GM08714 (cell line): ENCODE results near the gene TRUB2.

ENCODE experiments used
- H3K4me3 ChIP-seq: fragments of 200-500 bp; sonication (Bioruptor generic); 2 replicates; pipeline ENCODE4 v1.5.1; 2014; ENCODE audit warnings: mild to moderate bottlenecking, low read length, inconsistent platforms
- ZNF274 ChIP-seq: IDR thresholded peaks from 2 replicates; pipeline ENCODE4 v1.6.1; 2012; ENCODE audit warnings: mild to moderate bottlenecking, low read depth, low read length

Gene TRUB2, protein sequence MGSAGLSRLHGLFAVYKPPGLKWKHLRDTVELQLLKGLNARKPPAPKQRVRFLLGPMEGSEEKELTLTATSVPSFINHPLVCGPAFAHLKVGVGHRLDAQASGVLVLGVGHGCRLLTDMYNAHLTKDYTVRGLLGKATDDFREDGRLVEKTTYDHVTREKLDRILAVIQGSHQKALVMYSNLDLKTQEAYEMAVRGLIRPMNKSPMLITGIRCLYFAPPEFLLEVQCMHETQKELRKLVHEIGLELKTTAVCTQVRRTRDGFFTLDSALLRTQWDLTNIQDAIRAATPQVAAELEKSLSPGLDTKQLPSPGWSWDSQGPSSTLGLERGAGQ

GRCh38 chr9:128322404-128323211 lies at the start of gene TRUB2, which contains the start of gene COQ4:
Gene TRUB2 (minus strand): TSS chr9:128322447. CDS start chr9:128322408, 39 bp downstream.
Gene COQ4 (plus strand): TSS chr9:128322839. CDS start chr9:128322859, 20 bp downstream.
- peak within 1 kb of the TSS; percentile 91 for H3K4me3 ChIP-seq
- no peak for TF ChIP-seq ZNF274

GRCh38 chr9:128371630-128372117 lies 49.4 kb upstream of the TRUB2 start:
- H3K4me3 ChIP-seq = peak overlapping the region; percentile 85
- TF ChIP-seq ZNF274 = no peak

DNA sequence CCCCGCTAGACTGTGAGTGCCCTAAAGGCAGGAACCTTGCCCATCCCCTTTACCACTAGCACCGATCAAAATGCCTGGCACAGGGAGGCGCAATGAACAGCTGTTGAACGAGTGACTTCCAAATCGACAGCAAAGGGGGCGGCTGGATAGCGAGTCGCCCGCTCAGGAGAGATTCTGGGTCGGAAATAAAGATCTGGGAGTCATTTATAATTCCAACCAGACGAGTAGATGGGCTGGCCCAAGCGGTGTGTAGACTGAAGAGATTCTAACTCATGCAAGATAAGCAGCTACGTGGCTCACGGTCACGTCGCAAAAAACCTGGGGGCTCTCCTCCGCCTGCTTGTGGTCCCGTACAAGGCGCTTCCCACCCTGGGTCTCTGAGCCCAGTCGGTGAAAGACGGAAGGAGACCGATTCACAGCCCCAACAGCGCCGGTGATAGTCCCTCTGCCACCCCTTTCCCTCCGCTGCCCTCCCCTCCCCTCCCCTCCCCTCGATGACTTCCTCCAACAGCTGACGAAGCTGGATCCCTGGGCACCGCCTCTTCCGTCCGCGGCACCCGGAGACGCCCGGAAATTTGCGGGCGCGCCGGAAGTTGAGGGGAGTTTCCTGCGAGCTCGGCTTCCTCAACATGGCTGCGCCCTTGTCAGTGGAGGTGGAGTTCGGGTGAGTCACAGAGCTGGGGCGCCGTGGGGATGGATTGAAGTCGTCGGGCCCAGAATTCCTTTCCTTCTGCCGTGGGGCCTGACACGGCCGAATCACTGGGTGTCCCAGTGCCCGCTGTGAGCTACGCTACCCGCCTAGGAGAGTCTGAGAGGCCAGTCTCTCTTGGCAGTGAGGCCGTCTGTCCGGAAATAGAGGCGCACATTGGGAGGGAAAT lies 48.7 kb upstream of the TRUB2 start, which contains the start of gene URM1:
TSS of gene URM1 (plus strand) at position 623 of the 878 bp plus-strand sequence. CDS start at position 630, 7 bp downstream.
- peak within 1 kb of the TSS; percentile 85 for H3K4me3 ChIP-seq
- no peak for TF ChIP-seq ZNF274

DNA sequence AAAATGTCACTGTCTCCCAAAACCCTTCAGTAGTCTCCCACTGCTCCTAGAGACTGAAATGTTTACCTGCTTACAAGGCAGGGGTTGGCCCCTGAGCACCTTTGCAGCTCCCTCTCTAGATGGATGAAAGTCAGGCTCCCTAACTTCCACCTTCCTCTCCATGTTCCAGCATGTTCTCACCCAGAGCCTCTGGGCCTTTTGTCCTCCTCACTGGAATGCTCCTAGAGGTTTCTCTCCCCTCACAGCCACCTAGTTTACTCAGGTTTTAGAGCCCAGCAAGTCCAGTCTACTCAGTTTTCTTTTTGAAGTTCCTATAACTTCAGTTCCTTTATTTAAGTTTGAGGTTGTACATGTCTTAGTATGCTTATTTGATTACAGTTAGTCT lies 48.1 kb upstream of the TRUB2 start:
- peak overlapping the region; percentile 69 for H3K4me3 ChIP-seq
- TF ChIP-seq ZNF274 = no peak

DNA sequence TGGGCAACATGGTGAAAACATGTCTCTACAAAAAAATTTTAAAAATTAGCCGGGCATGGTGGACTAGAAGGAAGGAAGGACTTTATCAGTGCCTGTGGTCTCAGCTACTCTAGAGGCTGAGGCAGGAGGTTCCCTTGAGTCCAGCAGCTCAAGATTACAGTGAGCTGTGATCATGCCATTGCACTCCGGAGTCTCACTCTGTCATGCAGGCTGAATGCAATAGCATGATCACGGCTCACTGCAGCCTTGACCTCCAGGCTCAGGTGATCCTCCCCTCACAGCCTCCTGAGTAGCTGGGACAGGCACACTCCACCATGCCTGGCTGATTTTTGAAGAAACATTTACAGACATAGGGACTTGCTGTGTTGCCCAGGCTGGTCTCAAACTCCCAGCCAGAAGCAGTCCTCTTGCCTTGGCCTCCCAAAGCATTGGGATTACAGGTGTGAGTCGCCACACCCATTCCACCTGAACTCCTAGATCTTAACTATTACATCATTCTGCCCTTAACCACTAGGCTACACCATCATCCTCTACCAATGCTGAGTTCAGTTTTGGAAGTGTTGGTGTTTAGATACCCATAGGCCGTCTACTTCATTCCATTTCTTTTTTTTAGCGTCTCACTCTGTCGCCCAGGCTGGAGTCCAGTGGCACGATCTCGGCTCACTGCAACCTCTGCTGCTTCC lies 46.9 kb upstream of the TRUB2 start:
- TF ChIP-seq ZNF274 = no peak
- no peak overlapping the region for H3K4me3 ChIP-seq

- TF ChIP-seq ZNF274 = no peak
- H3K4me3 ChIP-seq = no peak overlapping the region
These were observed 43.3 kb upstream of the TRUB2 start for GRCh38 chr9:128365525-128365924.

DNA sequence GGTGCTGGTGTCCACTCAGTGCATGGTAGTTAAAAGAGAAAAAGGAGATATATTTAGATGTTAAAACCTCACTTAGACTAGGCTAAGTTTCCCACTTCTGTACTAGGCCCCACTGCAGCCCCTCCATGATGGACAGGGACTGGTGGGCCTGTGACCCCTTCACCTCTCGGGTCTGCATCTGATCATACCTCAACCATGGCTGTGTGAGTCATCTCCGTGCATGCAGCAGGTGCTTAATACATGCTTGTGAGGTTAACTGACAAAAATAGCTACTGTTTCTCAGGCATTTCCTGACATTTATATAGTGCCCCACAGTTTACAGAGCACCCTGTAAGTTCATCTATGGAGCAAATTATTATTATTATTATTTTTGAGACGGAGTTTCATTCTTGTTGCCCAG lies 40.5 kb upstream of the TRUB2 start:
- no peak for TF ChIP-seq ZNF274
- H3K4me3 ChIP-seq = no peak overlapping the region

DNA sequence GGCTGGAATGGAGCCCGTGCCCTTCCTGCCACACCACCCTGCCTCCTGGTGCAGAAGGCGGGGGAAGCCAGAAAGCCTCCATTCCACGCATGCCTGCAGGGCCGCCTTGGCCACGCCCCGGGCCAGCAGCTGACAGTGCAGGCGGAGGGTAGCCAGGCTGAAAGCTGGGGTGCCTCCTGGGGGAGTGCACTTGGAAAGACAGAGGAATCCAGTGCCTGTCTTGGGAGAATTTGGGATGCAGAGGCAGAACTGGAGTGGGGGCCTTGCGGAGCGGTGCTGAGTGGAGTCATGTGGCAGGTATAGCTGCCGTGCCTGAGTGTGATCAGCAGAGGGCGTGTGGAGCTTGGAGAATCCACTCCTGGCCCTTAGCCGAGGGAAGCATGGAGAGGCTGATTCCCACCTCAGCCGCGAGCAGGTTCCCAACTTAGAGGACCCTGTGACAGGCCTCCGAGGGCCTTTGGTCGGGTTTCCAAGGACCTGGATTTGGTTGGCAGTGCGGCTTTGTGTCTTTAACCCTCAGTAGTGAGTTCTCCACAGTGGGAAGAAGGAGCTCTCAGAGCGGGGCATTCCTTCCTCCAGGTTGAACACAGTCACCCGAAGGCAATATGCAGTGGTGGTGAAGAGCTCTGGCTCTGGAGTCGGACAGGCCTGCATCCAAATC lies 39.9 kb upstream of the TRUB2 start:
- no peak overlapping the region for H3K4me3 ChIP-seq
- no peak for TF ChIP-seq ZNF274

DNA sequence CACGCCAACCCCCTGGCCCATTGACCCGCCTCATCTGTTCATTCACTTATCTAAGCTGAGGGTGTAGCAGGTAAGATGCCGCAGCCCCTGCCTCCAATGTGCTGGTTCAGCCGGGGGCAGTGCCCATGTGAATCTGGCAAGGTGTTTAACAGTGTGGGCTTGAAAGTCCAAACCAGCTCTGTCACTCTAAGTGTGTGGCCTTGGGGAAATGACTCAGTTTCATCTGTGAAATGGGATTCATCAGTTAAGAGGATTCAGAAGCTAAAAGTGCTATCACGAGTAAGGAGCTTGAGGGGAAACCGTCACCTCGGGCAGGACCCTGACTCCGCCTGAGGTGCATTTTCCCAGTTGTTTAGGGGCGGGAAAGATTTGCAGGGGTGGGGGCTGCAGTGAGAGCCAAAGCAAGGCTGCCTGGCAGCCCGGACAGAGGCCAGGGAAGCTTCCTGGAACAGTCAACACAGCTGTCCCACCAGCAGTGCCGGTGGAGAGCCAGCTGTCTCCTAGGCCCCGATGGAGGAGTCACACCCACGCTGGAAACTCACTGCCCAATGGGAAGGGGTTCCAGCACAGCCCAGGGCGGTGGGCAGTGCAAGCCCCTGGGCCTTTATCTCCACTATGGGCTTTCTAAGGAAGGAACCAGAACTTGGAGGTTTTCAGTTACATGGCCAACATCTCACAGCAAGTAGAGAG lies 39.2 kb upstream of the TRUB2 start:
- H3K4me3 ChIP-seq = no peak overlapping the region

GRCh38 chr9:128360826-128361225 lies 38.6 kb upstream of the TRUB2 start:
- no peak overlapping the region for H3K4me3 ChIP-seq
- TF ChIP-seq ZNF274 = no peak

More for the DNA sequence above, 39.2 kb upstream of the TRUB2 start:
- no peak for TF ChIP-seq ZNF274

DNA sequence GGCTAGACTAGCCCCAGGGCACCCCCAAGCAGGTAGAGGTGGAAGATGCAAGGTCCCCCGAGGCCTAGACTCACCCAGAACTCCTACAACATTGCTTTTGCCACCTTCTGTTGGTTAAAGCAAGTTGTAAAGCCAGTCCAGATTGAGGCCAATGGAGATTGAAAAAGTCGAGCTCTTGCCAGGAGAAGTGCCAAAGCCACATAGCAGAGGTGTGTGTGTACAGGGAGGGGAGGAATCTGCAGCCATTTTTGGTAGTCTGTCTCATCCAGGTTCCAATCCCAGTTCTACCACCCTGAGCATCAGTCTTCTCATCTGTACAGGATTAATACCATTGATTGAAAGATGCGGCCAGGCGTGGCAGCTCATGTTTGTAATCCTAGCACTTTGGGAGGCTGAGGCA lies 36.6 kb upstream of the TRUB2 start:
- TF ChIP-seq ZNF274 = no peak
- no peak overlapping the region for H3K4me3 ChIP-seq

- no peak for TF ChIP-seq ZNF274
These were observed 35.8 kb upstream of the TRUB2 start for GRCh38 chr9:128358090-128358489.

DNA sequence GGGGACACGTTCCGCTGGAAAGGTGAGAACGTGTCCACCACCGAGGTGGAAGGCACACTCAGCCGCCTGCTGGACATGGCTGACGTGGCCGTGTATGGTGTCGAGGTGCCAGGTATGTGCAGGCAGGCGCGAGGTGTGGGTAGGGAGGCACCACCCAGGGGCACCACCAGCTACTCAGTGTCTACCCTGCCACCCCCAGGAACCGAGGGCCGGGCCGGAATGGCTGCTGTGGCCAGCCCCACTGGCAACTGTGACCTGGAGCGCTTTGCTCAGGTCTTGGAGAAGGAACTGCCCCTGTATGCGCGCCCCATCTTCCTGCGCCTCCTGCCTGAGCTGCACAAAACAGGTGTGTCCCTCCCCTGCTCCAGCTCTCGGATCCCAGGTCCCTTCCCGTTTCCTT lies 33.2 kb upstream of the TRUB2 start:
- no peak for TF ChIP-seq ZNF274
- H3K4me3 ChIP-seq = no peak overlapping the region

More at GRCh38 chr9:128358090-128358489, 35.8 kb upstream of the TRUB2 start:
- H3K4me3 ChIP-seq = no peak overlapping the region
